Keratinocyte (primary cell): ENCODE results near the gene MEIS2. TPM values are rescaled to one million over a fixed set of nuclear protein-coding genes. Genes with fewer than 3 reads are reported as not detected.

Experiments
- DNase-seq: peaks from one replicate; pipeline ENCODE4 v3.0.0-alpha.2; 2011; ENCODE audit warnings: low read depth, missing footprints, low spot score
- FAIRE-seq: peaks from 2 replicates; lab custom pipeline; 2011; peaks lifted over from hg19 to GRCh38; lab: Jason Lieb, UNC
- H2AFZ ChIP-seq: 2 replicates; pipeline ENCODE4 v1.6.0; 2012; ENCODE audit warnings: low read length, control low read depth, inconsistent platforms; ENCODE audit not compliant: control insufficient read depth
- H3K27ac ChIP-seq: 2 replicates; pipeline ENCODE4 v1.5.1; 2011; ENCODE audit warnings: low read length; ENCODE audit not compliant: control insufficient read depth, insufficient read depth
- H3K27me3 ChIP-seq: 3 replicates; pipeline ENCODE4 v1.6.0; 2011; ENCODE audit warnings: low read length; ENCODE audit not compliant: control insufficient read depth, insufficient read depth; ENCODE audit errors: extremely low read depth
- H3K36me3 ChIP-seq, 2 experiments: 2 replicates in 1 of 2; 3 replicates in 1 of 2; pipeline ENCODE4 v1.5.1; 2011; ENCODE audit warnings: low read length in 2 of 2, mild to moderate bottlenecking in 1 of 2; ENCODE audit not compliant: control insufficient read depth in 2 of 2, insufficient read depth in 2 of 2; ENCODE audit errors: extremely low read depth in 1 of 2
- H3K4me1 ChIP-seq: 3 replicates; pipeline ENCODE4 v1.5.1; 2011; ENCODE audit warnings: low read length; ENCODE audit not compliant: control insufficient read depth, insufficient read depth; ENCODE audit errors: extremely low read depth
- H3K4me2 ChIP-seq: 3 replicates; pipeline ENCODE4 v1.6.0; 2011; ENCODE audit warnings: low read depth, low read length; ENCODE audit not compliant: control insufficient read depth, insufficient read depth; ENCODE audit errors: extremely low read depth
- H3K4me3 ChIP-seq, 3 experiments: fragments of 200-600 bp in 1 of 3; sonication (generic) in 1 of 3; 2 replicates in 2 of 3; 3 replicates in 1 of 3; pipeline ENCODE4 v1.5.1; 2011 to 2016; ENCODE audit warnings: low read length in 3 of 3, mild to moderate bottlenecking in 3 of 3, control low read depth in 2 of 3, inconsistent platforms in 1 of 3, low read depth in 1 of 3, mixed read lengths in 1 of 3, mixed run types in 1 of 3, moderate library complexity in 1 of 3; ENCODE audit not compliant: control insufficient read depth in 2 of 3, insufficient read depth in 2 of 3; ENCODE audit errors: extremely low read depth in 1 of 3
- H3K79me2 ChIP-seq: 2 replicates; pipeline ENCODE4 v1.6.0; 2012; ENCODE audit warnings: low read length; ENCODE audit not compliant: control insufficient read depth, insufficient read depth
- H3K9ac ChIP-seq: 3 replicates; pipeline ENCODE4 v1.6.0; 2011; ENCODE audit warnings: low read length; ENCODE audit not compliant: control insufficient read depth, insufficient read depth; ENCODE audit errors: extremely low read depth
- H3K9me1 ChIP-seq: 3 replicates; pipeline ENCODE4 v1.6.0; 2011; ENCODE audit warnings: low read length; ENCODE audit not compliant: control insufficient read depth, insufficient read depth; ENCODE audit errors: extremely low read depth
- H3K9me3 ChIP-seq: 2 replicates; pipeline ENCODE4 v1.5.1; 2012; ENCODE audit warnings: low read depth, low read length; ENCODE audit not compliant: control insufficient read depth
- H4K20me1 ChIP-seq: 3 replicates; pipeline ENCODE4 v1.6.0; 2011; ENCODE audit warnings: low read length; ENCODE audit not compliant: control insufficient read depth, insufficient read depth; ENCODE audit errors: extremely low read depth
- EZH2 ChIP-seq: IDR thresholded peaks from one replicate; pipeline ENCODE4 v1.6.1; 2012; ENCODE audit warnings: inconsistent platforms, mild to moderate bottlenecking, low read length, moderate library complexity
- dilution Hi-C: fragments of 300-500 bp; cut with MboI; formaldehyde crosslinking; loops from one replicate; pipeline ENCODE4 v1.7.0; 2020; ENCODE audit warnings: low sequenced_read_pairs; ENCODE audit not compliant: extremely low pct_ligation_motif_present
- polyA plus RNA-seq, 5 experiments: library from polyadenylated mRNA; depleted of rRNA in 3 of 5; stranded (reverse) in 3 of 5; stranded (forward) in 1 of 5; unstranded in 1 of 5; fragments of >200 nt; gene quantifications; 1 replicate in 1 of 5; 2 replicates in 3 of 5; 3 replicates in 1 of 5; pipeline versions ENCODE4 v1.2.1 to v1.2.3, GENCODE V29; 2011 to 2012; ENCODE audit warnings: missing spikeins in 2 of 5, low read depth in 1 of 5, low replicate concordance in 1 of 5
- TF ChIP-seq, protein P1 (sequence below), 3 experiments: IDR thresholded peaks in 1 of 3; conservative IDR thresholded peaks in 1 of 3; optimal IDR thresholded peaks in 1 of 3; 2 replicates in 2 of 3; 3 replicates in 1 of 3; pipeline versions ENCODE3 to v1.5.1; 2011; ENCODE audit warnings: low read length in 3 of 3, mild to moderate bottlenecking in 3 of 3, moderate library complexity in 2 of 3, control low read depth in 1 of 3, inconsistent platforms in 1 of 3; ENCODE audit not compliant: insufficient read depth in 2 of 3; ENCODE audit errors: extremely low read depth in 1 of 3

Gene MEIS2
- polyA plus RNA-seq, 1 donor (not counting 4 experiments of a cell fraction or from before 2014, with no cell fraction given): 11.4 TPM

DNA sequence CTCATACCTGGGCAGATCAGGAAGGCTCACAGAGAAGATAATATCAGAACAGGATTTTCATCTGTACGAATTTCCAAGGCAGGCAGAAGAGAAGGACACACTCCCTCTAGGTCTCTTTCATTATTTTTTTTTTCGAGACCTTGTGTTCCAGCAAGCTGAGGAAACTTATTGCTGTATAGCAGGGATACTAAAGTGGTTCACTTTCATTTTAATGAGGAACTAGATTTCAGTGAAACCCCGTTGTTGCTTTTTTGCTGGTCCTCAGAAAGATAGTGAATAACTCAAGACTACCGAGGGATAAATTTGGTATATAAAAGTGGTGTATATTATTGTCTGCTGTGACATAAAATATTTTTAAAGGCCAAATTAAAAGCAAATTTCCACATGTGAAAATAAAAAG is 24.6 kb downstream of the MEIS2 start:
- H3K4me3 ChIP-seq: no peak overlapping the region
- DNase-seq (no peak), FAIRE-seq (no peak)
- no peaks in the 10 kb centered on the region for H4K20me1 ChIP-seq
- H3K27ac ChIP-seq: no peak overlapping the region
- dilution Hi-C loops: no loop called here
- TF ChIP-seq EZH2: no peak
- TF ChIP-seq, protein P1, sequence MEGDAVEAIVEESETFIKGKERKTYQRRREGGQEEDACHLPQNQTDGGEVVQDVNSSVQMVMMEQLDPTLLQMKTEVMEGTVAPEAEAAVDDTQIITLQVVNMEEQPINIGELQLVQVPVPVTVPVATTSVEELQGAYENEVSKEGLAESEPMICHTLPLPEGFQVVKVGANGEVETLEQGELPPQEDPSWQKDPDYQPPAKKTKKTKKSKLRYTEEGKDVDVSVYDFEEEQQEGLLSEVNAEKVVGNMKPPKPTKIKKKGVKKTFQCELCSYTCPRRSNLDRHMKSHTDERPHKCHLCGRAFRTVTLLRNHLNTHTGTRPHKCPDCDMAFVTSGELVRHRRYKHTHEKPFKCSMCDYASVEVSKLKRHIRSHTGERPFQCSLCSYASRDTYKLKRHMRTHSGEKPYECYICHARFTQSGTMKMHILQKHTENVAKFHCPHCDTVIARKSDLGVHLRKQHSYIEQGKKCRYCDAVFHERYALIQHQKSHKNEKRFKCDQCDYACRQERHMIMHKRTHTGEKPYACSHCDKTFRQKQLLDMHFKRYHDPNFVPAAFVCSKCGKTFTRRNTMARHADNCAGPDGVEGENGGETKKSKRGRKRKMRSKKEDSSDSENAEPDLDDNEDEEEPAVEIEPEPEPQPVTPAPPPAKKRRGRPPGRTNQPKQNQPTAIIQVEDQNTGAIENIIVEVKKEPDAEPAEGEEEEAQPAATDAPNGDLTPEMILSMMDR (optimal IDR thresholded peaks at IDR 0.05 in 1 of 3, IDR thresholded peaks at IDR 0.05 in 1 of 3, conservative IDR thresholded peaks at IDR 0.05 in 1 of 3; ENCODE audit: extremely low read depth in 1 of 3, insufficient read depth in 2 of 3, low read length in 3 of 3): no peak
- no peaks in the 10 kb centered on the region for H3K27me3 ChIP-seq
- H3K79me2 ChIP-seq: no peaks in the 10 kb centered on the region
- H3K4me1 ChIP-seq: no peaks in the 10 kb centered on the region
- peaks cover 0 to 4% of the 10 kb centered on the region in 2 experiments for H3K36me3 ChIP-seq
- H3K9me3 ChIP-seq: no peaks in the 10 kb centered on the region
- no peak overlapping the region for H3K4me2 ChIP-seq
- H2AFZ ChIP-seq: no peak overlapping the region
- H3K9ac ChIP-seq: no peak overlapping the region
- H3K9me1 ChIP-seq: no peaks in the 10 kb centered on the region

DNA sequence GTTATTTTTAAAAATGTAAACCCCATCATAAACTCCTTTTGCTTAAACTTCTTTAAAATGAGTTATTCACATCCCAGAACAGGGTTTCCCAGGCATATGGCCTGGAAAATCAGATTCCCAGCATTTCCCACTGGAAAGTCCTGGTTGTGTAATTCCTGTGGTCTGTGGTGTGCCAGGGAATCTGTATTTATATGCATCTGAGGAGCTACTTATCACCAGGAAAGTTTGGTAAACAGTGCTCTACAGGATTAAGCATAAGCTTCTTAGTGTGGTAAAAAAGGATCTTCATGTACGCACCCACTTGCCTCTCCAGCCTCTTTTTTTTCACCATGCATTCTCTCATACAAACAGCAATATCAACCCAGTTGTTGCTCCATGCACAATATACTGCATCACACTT is 28.2 kb downstream of the MEIS2 start:
- H3K36me3 ChIP-seq: no peaks in the 10 kb centered on the region
- no peak overlapping the region for H3K27ac ChIP-seq
- no peaks in the 10 kb centered on the region for H3K4me1 ChIP-seq
- no peak overlapping the region for H3K4me2 ChIP-seq
- no peak overlapping the region for H3K4me3 ChIP-seq
- no peaks in the 10 kb centered on the region for H4K20me1 ChIP-seq
- dilution Hi-C loops: no loop called here
- H3K9ac ChIP-seq: no peak overlapping the region
- no peaks in the 10 kb centered on the region for H3K27me3 ChIP-seq
- FAIRE-seq: no peak
- no peak for DNase-seq
- no peaks in the 10 kb centered on the region for H3K9me3 ChIP-seq
- no peaks in the 10 kb centered on the region for H3K79me2 ChIP-seq
- H3K9me1 ChIP-seq: no peaks in the 10 kb centered on the region
- H2AFZ ChIP-seq: no peak overlapping the region
- TF ChIP-seq EZH2: no peak
- TF ChIP-seq, protein P1 (optimal IDR thresholded peaks at IDR 0.05 in 1 of 3, IDR thresholded peaks at IDR 0.05 in 1 of 3, conservative IDR thresholded peaks at IDR 0.05 in 1 of 3; ENCODE audit: extremely low read depth in 1 of 3, insufficient read depth in 2 of 3, low read length in 3 of 3): no peak
